Skeletal muscle satellite cell (primary cell): ENCODE results near the gene TSACC.
"Not testable (repeated sequence)": the region's sequence is repeated elsewhere in the genome, so short reads cannot be mapped to it uniquely, and the experiment has no call there.

Experiments
- H3K27me3 ChIP-seq: 2 replicates; pipeline ENCODE4 v1.7.0; 2013; ENCODE audit warnings: low read length; ENCODE audit not compliant: control insufficient read depth, insufficient read depth
- H3K36me3 ChIP-seq: 2 replicates; pipeline ENCODE4 v1.7.0; 2013; ENCODE audit warnings: mild to moderate bottlenecking, control low read depth, low read length; ENCODE audit not compliant: insufficient read depth
- H3K4me1 ChIP-seq: 2 replicates; pipeline ENCODE4 v1.7.0; 2013; ENCODE audit warnings: low read length; ENCODE audit not compliant: control insufficient read depth, insufficient read depth
- H3K4me2 ChIP-seq: 2 replicates; pipeline ENCODE4 v1.7.0; 2013; ENCODE audit warnings: mild to moderate bottlenecking, low read length
- H3K4me3 ChIP-seq: 2 replicates; pipeline ENCODE4 v1.7.0; 2013; ENCODE audit warnings: low read length
- H3K9ac ChIP-seq: 2 replicates; pipeline ENCODE4 v1.7.0; 2013; ENCODE audit warnings: mild to moderate bottlenecking, low read depth, low read length, moderate library complexity
- H3K9me3 ChIP-seq: replicated peaks from 2 replicates; pipeline ENCODE4 v1.7.0; 2013; ENCODE audit warnings: mild to moderate bottlenecking, control low read depth, low read length

Gene TSACC

DNA sequence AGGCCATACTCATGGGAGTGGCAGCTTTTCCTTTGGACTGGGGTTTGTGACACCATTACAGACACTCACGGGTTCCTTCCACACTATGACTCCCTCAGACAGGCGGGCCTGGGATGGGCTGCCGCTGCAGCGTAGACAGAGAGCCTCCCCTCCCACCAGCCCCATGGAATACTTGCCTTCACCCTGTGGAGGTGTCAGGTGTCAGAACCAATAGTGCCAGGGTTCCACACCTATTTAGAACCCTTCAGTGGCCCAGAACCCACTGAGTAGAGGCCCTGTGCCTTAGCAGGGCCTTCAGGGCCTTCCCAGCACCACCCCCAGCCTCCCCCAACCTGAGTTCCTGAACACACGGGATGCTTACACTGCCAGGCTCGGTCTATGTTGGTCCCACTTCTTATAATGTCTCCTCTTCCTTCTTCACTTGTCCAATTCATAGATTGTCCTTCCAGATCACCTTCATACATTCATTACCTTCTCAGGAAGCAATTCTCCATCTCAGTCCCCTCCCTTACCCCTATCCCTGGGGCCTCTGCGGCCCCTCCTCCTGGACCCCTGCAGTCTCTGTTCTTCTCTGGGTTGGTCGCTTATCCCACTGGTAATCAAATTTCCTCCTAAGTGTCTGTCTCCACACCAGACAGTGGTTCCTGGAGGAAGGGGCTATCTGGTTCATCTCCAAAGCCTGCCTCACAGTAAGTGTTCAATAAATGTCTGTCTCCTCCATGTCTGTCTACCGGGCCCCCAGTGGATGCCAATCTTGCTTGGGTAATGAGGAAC, 29.2 kb downstream of the TSACC start:
- Histone ChIP-seq H3K4me2 (no peak overlapping the region), H3K9ac (no peak overlapping the region), H3K4me3 (no peak overlapping the region), H3K36me3 (no peaks in the 10 kb centered on the region), H3K27me3 (peaks cover 69% of the 10 kb centered on the region), H3K4me1 (no peaks in the 10 kb centered on the region), H3K9me3 (no peaks in the 10 kb centered on the region)

DNA sequence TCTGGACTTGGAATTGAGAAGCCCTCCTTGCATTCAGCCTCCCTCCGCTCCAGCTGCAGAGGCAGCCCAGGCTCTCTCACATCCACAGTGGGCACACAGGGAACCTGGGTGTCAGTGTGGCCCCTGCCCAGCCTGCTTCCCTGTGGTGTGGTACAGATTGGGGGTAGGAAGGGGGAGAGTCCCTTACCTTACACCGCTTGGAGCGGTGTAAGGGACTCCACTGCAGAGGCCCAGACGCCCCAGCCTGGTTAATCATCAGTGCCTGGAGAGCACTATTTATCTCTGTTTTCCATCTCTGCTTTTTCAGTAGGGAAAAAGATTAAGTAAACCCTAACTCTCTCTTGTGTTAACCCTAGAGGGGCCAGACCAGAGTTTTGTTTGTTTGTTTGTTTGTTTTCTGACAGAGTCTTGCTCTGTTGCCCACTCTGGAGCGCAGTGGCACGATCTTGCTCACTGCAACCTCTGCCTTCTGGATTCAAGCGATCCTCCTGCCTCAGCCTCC, 29.9 kb downstream of the TSACC start:
- Histone ChIP-seq H3K4me2 (no peak overlapping the region), H3K9me3 (no peaks in the 10 kb centered on the region)

DNA sequence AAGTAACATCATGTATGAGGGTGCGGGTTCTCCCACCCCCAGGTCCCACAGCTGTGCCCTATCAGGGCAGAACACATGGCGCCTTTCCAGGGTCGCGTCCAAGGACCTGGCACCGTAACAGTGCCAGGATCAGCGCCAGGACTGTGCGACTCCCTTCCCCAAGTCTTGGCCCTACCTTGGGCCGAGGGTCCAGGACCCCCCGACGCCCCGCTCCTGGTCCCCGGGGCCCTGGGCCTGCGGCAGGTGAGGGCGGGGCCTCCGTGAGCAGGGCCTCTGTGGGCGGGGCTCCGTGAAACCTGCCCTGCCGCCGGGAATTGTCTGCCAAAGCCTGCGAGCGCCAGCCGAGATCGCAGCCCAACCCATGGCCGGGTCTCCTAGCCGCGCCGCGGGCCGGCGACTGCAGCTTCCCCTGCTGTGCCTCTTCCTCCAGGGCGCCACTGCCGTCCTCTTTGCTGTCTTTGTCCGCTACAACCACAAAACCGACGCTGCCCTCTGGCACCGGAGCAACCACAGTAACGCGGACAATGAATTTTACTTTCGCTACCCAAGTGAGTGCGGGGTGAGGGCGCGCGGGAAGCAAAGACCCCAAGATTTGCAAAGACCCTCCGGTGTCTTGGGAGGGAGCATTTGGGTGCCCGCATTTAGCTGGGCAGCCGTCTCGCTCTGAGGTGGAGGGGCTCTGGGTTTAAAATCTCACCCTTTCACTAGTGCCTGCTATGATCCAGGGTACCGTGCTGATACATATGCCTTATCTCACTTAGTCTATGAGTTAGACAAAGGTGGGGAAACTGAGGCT, 30.8 kb downstream of the TSACC start, which contains the start of gene RHBG:
Gene RHBG, plus strand, starts transcription at position 323 of the 796 bp plus-strand sequence. Its CDS starts 39 bp downstream, at position 362.
- Histone ChIP-seq H3K9ac (no peak within 1 kb of the TSS), H3K9me3 (no peaks in the 10 kb centered on the region), H3K4me2 (peak within 1 kb of the TSS; percentile 88), H3K36me3 (no peaks in the 10 kb centered on the region), H3K4me3 (peak within 1 kb of the TSS; percentile 62), H3K4me1 (no peaks in the 10 kb centered on the region), H3K27me3 (peaks cover 74% of the 10 kb centered on the region)

More for the DNA sequence above, 29.9 kb downstream of the TSACC start:
- peaks cover 69% of the 10 kb centered on the region for H3K27me3 ChIP-seq
- H3K9ac ChIP-seq: no peak overlapping the region
- no peaks in the 10 kb centered on the region for H3K36me3 ChIP-seq
- H3K4me1 ChIP-seq: no peaks in the 10 kb centered on the region
- no peak overlapping the region for H3K4me3 ChIP-seq

DNA sequence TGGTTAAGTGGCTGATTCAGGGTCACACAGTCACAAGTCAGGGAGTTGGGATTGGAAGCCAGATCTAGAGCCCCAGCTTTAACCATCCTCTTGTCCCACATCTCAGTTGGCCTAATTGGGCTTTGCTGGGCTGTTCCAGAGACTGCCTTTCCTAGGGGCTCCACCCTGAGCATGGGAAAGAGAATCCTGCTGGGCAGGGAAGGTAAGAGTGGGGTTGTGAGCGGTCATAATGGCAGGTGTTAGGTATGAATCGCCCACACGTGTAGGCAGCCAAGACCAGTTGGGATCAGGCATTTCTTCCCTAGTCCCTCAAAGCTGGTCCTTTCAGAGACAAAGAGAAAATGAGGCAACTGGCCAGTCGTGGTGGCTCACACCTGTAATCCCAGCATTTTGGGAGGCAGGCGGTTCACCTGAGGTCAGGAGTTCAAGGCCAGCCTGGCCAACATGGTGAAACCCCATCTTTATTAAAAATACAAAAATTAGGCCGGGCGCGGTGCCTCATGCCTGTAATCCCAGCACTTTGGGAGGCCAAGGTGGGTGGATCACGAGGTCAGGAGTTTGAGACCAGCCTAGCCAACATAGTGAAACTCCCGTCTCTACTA, 31.5 kb downstream of the TSACC start:
- H3K4me1 ChIP-seq, H3K36me3 ChIP-seq, H3K9ac ChIP-seq, H3K9me3 ChIP-seq: not testable (repeated sequence)
- peak overlapping the region; percentile 62 for H3K4me3 ChIP-seq
- H3K27me3 ChIP-seq: peaks cover 69% of the 10 kb centered on the region
- peak overlapping the region; percentile 88 for H3K4me2 ChIP-seq

DNA sequence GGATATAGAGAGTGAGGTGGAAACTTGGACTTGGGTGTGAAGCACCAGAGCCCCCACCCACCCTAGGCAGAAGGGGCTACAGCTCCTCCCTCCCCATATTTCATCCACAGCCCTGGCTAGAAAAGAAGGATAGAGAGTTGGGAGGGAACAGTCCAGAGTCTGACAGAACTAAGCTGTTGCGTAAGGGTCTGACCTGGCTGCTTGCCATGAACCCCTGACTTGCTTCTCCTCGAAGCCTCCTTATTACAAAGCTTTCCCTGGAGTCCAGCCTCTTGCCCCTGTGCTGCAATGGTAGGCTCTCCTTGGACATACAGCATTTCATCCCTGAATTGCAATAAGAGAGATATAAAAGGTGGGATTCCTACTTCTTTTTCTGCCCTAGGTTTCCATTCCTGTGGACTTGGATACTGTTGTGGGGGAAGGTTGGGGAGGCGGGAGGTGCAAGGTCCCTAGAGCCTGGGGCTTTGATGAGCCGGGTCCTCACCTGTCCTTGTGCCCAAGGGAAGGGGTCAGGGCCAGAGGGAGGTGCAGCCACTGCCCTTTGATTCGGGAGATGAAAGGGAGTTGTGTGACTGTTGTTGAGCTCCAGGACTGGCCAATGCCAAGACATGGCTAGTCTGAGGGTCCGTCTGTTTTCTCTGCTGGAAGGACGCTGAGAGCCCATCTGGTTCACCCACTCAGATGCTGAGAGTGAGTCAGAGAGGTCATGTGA, 33.4 kb downstream of the TSACC start:
- no peak overlapping the region for H3K4me3 ChIP-seq
- no peak overlapping the region for H3K4me2 ChIP-seq
- H3K4me1 ChIP-seq: no peaks in the 10 kb centered on the region
- no peak overlapping the region for H3K9ac ChIP-seq
- no peaks in the 10 kb centered on the region for H3K36me3 ChIP-seq
- no peaks in the 10 kb centered on the region for H3K9me3 ChIP-seq
- H3K27me3 ChIP-seq: peaks cover 59% of the 10 kb centered on the region

DNA sequence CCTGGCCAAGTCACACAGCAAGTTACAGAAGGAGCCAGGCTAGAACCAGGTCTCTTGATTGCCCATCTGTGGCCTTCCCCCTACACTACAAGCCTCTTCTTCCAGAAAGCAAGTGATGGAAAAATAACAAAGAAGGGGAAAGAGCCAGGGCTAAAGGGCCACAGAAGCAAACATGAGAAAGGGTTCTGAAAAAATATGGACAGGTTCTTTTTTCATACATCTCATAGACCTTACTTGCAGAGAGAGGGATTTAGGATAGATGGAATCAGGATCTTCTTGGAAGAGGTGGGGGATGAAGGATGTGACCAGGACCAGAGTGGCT, 33.9 kb downstream of the TSACC start:
- Histone ChIP-seq H3K9ac (no peak overlapping the region), H3K9me3 (no peaks in the 10 kb centered on the region), H3K4me1 (no peaks in the 10 kb centered on the region), H3K27me3 (peaks cover 59% of the 10 kb centered on the region), H3K36me3 (no peaks in the 10 kb centered on the region), H3K4me2 (no peak overlapping the region), H3K4me3 (no peak overlapping the region)

DNA sequence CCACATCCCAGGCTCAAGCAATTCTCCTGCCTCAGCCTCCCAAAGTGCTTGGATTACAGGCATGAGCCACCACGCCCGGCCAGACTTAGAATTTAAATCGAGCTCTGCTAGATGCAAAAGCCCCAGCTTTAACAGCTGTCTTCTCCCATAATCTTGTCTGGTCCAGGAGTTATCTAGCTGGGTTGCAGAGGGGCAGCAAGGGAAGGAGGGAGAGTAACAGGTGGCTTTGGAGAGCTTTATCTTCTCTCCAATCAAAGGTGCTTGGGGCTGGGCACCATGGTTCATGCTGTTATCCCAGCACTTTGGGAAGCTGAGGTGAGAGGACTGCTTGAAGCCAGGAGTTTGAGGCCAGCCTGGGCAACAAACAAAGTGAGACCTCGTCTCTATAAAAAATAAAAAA, 34.5 kb downstream of the TSACC start:
- Histone ChIP-seq H3K4me1 (no peaks in the 10 kb centered on the region), H3K9me3 (no peaks in the 10 kb centered on the region), H3K9ac (no peak overlapping the region), H3K36me3 (no peaks in the 10 kb centered on the region), H3K4me3 (no peak overlapping the region), H3K27me3 (peaks cover 57% of the 10 kb centered on the region), H3K4me2 (no peak overlapping the region)

DNA sequence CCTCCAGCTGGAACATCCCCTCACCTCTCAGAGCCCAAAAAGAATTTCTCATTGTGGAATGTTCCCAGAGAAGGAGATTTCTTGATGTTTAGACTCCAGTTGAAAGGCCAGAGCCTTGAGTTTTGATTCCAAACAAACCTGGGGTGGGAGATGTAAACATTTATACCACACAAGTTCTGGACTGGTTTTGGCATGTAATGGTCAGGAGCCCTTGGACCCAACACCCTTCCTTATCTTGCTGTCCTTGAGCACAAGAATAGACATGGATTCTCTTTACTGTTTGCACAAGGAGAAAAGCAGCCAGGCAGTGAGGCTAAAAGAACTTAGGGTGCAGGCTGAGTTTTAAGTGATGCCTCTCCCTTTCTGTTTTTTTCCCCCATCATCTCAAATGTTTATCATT, 35.2 kb downstream of the TSACC start:
- Histone ChIP-seq H3K9ac (no peak overlapping the region), H3K4me3 (no peak overlapping the region), H3K4me1 (no peaks in the 10 kb centered on the region), H3K4me2 (no peak overlapping the region), H3K36me3 (no peaks in the 10 kb centered on the region), H3K9me3 (no peaks in the 10 kb centered on the region), H3K27me3 (peaks cover 50% of the 10 kb centered on the region)

DNA sequence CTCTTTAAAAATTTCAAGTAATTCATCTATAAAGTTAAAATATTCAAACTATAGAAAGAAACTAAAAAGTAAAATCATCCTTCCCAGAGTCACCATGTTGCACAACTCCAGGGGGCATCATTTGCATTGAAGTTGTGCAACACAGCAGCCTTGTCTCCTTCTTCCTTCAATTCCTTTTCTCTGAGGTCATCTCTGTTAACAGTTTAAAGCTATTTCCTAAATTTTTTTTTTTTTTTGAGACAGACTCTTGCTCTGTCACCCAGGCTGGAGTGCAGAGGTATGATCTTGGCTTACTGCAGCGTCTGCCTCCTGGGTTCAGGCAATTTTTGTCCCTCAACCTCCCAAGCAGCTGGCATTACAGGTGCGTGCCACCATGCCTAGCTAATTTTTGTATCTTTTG, 37.8 kb downstream of the TSACC start:
- no peak overlapping the region for H3K4me3 ChIP-seq
- no peak overlapping the region for H3K9ac ChIP-seq
- H3K36me3 ChIP-seq: no peaks in the 10 kb centered on the region
- H3K4me2 ChIP-seq: no peak overlapping the region
- peaks cover 34% of the 10 kb centered on the region for H3K27me3 ChIP-seq
- H3K9me3 ChIP-seq: no peaks in the 10 kb centered on the region
- no peaks in the 10 kb centered on the region for H3K4me1 ChIP-seq

DNA sequence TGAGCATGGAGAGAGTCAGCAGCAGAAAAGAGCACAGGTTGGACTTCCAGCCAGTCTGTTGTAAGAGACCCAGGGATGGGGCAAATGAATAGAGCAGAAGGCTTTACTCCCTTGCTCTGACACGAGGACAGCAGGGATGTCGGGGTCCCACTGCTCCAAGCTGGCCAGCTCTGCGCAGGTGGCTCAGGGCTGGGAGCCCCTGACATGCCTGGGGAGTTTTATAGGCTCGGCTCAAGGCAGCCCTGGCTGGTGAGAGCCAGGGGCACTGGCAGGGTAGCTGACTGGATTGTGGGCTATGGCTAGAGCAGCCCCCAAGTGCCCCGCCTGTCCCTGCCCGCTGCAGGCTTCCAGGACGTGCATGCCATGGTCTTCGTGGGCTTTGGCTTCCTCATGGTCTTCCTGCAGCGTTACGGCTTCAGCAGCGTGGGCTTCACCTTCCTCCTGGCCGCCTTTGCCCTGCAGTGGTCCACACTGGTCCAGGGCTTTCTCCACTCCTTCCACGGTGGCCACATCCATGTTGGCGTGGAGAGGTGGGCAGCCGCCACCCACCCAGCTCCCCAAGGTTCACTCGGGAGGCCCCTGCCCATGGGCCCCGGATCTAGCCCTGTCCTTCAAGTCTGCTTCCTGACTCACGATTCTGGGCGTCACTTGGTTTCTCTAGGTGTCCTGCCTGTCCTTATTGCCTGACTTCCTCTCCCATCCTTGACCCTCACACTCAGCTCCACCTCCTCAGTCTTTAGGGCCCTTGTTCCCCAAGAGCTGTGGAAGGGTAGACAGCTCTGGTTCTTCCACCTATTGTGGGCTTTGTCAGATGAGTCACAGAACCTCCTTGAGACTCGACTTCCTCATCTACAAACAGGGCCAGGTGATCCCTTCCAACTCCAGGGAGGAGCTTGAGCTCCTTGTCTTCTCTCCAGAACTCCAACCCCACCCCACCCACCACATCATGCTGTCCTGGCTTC, 38.9 kb downstream of the TSACC start:
- Histone ChIP-seq H3K4me1 (no peaks in the 10 kb centered on the region), H3K4me2 (no peak overlapping the region), H3K9me3 (no peaks in the 10 kb centered on the region), H3K4me3 (no peak overlapping the region), H3K9ac (no peak overlapping the region), H3K27me3 (peaks cover 30% of the 10 kb centered on the region), H3K36me3 (no peaks in the 10 kb centered on the region)
